Astrocyte (in vitro differentiated cells and primary cell): Measurements from ENCODE around the gene DNAJC12. TPM values are rescaled to one million over a fixed set of nuclear protein-coding genes. Genes with fewer than 3 reads are reported as not detected.

Source experiments
- DNase-seq: peaks from one replicate; pipeline ENCODE4 v3.0.0-alpha.2; 2010; ENCODE audit warnings: low read depth
- FAIRE-seq: peaks from 2 replicates; lab custom pipeline; 2011; peaks lifted over from hg19 to GRCh38; lab: Jason Lieb, UNC
- H2AFZ ChIP-seq: 2 replicates; pipeline ENCODE4 v1.6.0; 2012; ENCODE audit warnings: low read depth, low read length, inconsistent platforms
- H3K27ac ChIP-seq: 2 replicates; pipeline ENCODE4 v1.5.1; 2011; ENCODE audit warnings: low read depth, low read length, inconsistent platforms
- H3K27me3 ChIP-seq: 2 replicates; pipeline ENCODE4 v1.6.0; 2011; ENCODE audit warnings: low read length, inconsistent platforms; ENCODE audit not compliant: insufficient read depth
- H3K36me3 ChIP-seq: 2 replicates; pipeline ENCODE4 v1.5.1; 2011; ENCODE audit warnings: low read length, inconsistent platforms; ENCODE audit not compliant: insufficient read depth
- H3K4me1 ChIP-seq: 2 replicates; pipeline ENCODE4 v1.5.1; 2011; ENCODE audit warnings: low read length, inconsistent platforms; ENCODE audit not compliant: insufficient read depth
- H3K4me2 ChIP-seq: 2 replicates; pipeline ENCODE4 v1.6.0; 2012; ENCODE audit warnings: low read length, inconsistent platforms
- H3K4me3 ChIP-seq: 2 replicates; pipeline ENCODE4 v1.5.1; 2011; ENCODE audit warnings: low read depth, mild to moderate bottlenecking, low read length, inconsistent platforms; ENCODE audit not compliant: insufficient read depth
- H3K79me2 ChIP-seq: 2 replicates; pipeline ENCODE4 v1.6.0; 2012; ENCODE audit warnings: mild to moderate bottlenecking, low read length, inconsistent platforms; ENCODE audit not compliant: insufficient read depth
- H3K9ac ChIP-seq: 2 replicates; pipeline ENCODE4 v1.6.0; 2012; ENCODE audit warnings: mild to moderate bottlenecking, low read length, inconsistent platforms
- H3K9me3 ChIP-seq: 2 replicates; pipeline ENCODE4 v1.5.1; 2012; ENCODE audit warnings: low read depth, mild to moderate bottlenecking, low read length, inconsistent platforms; ENCODE audit not compliant: insufficient read depth
- H4K20me1 ChIP-seq: 2 replicates; pipeline ENCODE4 v1.6.0; 2012; ENCODE audit warnings: low read length, inconsistent platforms; ENCODE audit not compliant: insufficient read depth
- H3K27ac Mint-ChIP-seq: one replicate; pipeline ENCODE4 v1.8.0; 2021; ENCODE audit warnings: mild to moderate bottlenecking, mixed read lengths; ENCODE audit not compliant: unreplicated experiment
- H3K27me3 Mint-ChIP-seq: one replicate; pipeline ENCODE4 v1.8.0; 2021; ENCODE audit warnings: low read depth, mixed read lengths; ENCODE audit not compliant: unreplicated experiment
- H3K36me3 Mint-ChIP-seq: one replicate; pipeline ENCODE4 v1.8.0; 2021; ENCODE audit warnings: low read depth, mixed read lengths; ENCODE audit not compliant: unreplicated experiment
- H3K4me1 Mint-ChIP-seq: one replicate; pipeline ENCODE4 v1.8.0; 2021; ENCODE audit warnings: low read depth, mixed read lengths; ENCODE audit not compliant: unreplicated experiment
- H3K4me3 Mint-ChIP-seq: one replicate; pipeline ENCODE4 v1.8.0; 2021; ENCODE audit warnings: mild to moderate bottlenecking, moderate library complexity, mixed read lengths; ENCODE audit not compliant: unreplicated experiment
- H3K9me3 Mint-ChIP-seq: one replicate; pipeline ENCODE4 v1.8.0; 2021; ENCODE audit warnings: mild to moderate bottlenecking, mixed read lengths; ENCODE audit not compliant: unreplicated experiment
- EZH2 ChIP-seq: IDR thresholded peaks from 2 replicates; pipeline ENCODE4 v1.6.1; 2012; ENCODE audit warnings: mild to moderate bottlenecking, low read length, inconsistent platforms; ENCODE audit not compliant: insufficient read depth
- total RNA-seq: library from RNA; stranded (reverse); gene quantifications from 2 replicates; pipeline ENCODE4 v1.2.1, GENCODE V29; 2021
- TF ChIP-seq, protein P1 (sequence below): IDR thresholded peaks from 2 replicates; pipeline ENCODE4 v1.5.1; 2011; ENCODE audit warnings: low read depth, mild to moderate bottlenecking, inconsistent platforms, low read length, moderate library complexity; ENCODE audit not compliant: insufficient read depth

Gene DNAJC12
- total RNA-seq, 1 donor from 2014 or later, result 2.1 TPM

DNA sequence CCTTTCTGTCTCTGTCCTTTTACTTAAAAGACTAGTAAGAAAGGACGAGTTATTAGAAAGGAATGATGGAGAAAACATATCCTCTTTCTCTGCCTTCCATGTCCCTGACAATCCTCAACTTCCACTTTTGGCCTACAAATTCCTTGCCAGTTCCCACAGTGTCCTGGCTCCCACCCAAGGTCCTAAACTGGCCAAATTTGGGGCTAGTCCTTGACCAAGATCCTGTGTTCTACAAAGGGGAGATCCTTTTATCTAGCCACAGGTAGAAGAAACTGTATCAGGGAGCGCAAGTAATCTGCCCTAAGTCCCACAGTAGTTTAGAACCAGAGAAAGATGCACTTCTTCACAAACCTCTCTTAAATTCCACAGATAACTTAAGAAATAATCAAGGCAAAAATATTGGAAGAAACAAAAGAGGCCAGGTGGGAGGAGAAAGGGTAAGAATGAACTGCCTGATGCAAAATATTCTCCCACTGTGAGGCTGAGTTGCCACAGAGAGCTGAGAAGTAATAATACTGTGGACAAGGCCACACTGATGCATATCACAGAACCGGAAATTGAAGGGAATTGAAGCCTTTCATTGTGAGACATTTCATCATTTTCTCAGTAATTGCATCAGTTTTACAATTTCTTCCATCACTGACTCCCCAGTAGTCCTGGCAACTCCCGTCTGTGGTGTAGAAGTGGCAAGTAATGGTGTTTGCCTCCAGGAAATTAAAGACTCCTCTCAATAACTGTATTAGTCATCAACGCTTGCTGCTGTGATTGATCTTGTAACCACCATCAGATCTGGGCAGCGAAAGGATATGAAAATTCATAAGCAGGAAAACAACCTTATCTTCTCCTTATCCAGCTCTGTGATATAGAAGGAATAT is 47.2 kb downstream of the DNAJC12 start:
- peak overlapping the region; percentile 58 for H3K4me3 Mint-ChIP-seq
- H3K27me3 Mint-ChIP-seq, result no peaks in the 10 kb centered on the region
- peak overlapping the region; percentile 92 for H3K27ac Mint-ChIP-seq
- Histone ChIP-seq H3K9ac (no peak overlapping the region), H2AFZ (no peak overlapping the region), H3K27ac (no peak overlapping the region), H3K79me2 (no peaks in the 10 kb centered on the region), H4K20me1 (no peaks in the 10 kb centered on the region), H3K9me3 (no peaks in the 10 kb centered on the region), H3K4me1 (no peaks in the 10 kb centered on the region), H3K4me3 (no peak overlapping the region), H3K27me3 (no peaks in the 10 kb centered on the region), H3K4me2 (no peak overlapping the region), H3K36me3 (no peaks in the 10 kb centered on the region)
- FAIRE-seq (peak; percentile 5), DNase-seq (no peak)
- no peak for TF ChIP-seq EZH2
- TF ChIP-seq, protein P1, sequence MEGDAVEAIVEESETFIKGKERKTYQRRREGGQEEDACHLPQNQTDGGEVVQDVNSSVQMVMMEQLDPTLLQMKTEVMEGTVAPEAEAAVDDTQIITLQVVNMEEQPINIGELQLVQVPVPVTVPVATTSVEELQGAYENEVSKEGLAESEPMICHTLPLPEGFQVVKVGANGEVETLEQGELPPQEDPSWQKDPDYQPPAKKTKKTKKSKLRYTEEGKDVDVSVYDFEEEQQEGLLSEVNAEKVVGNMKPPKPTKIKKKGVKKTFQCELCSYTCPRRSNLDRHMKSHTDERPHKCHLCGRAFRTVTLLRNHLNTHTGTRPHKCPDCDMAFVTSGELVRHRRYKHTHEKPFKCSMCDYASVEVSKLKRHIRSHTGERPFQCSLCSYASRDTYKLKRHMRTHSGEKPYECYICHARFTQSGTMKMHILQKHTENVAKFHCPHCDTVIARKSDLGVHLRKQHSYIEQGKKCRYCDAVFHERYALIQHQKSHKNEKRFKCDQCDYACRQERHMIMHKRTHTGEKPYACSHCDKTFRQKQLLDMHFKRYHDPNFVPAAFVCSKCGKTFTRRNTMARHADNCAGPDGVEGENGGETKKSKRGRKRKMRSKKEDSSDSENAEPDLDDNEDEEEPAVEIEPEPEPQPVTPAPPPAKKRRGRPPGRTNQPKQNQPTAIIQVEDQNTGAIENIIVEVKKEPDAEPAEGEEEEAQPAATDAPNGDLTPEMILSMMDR, result no peak
- no peaks in the 10 kb centered on the region for H3K9me3 Mint-ChIP-seq
- no peaks in the 10 kb centered on the region for H3K36me3 Mint-ChIP-seq
- peaks cover 13% of the 10 kb centered on the region for H3K4me1 Mint-ChIP-seq

DNA sequence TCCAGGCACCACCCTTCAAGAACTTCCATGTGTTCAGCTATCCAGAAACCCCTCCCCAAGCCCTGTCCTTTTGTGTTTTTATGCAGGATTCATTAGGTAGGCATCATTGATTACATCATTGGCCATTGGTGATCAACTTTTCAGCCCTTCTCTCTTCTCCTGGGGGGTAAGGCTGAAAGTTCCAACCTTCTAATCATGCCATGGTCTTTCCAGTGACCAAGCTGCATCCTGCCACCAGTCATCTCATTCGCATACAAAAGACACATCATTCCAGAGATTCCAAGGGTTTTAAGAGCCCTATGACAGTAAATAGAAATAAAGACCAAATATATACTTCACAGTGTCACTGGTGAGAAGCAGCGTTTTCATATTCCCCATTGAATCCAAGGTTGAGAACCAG is 48.2 kb downstream of the DNAJC12 start:
- Mint-ChIP-seq H3K9me3 (no peaks in the 10 kb centered on the region), H3K4me3 (no peak overlapping the region), H3K36me3 (no peaks in the 10 kb centered on the region), H3K27ac (no peak overlapping the region), H3K27me3 (no peaks in the 10 kb centered on the region), H3K4me1 (peaks cover 13% of the 10 kb centered on the region)
- Histone ChIP-seq H3K27me3 (no peaks in the 10 kb centered on the region), H3K27ac (no peak overlapping the region), H3K79me2 (no peaks in the 10 kb centered on the region), H3K4me1 (no peaks in the 10 kb centered on the region), H2AFZ (no peak overlapping the region), H3K4me3 (no peak overlapping the region), H4K20me1 (no peaks in the 10 kb centered on the region), H3K36me3 (no peaks in the 10 kb centered on the region), H3K9me3 (no peaks in the 10 kb centered on the region), H3K4me2 (no peak overlapping the region), H3K9ac (no peak overlapping the region)
- DNase-seq (no peak), FAIRE-seq (no peak)
- no peak for TF ChIP-seq EZH2
- TF ChIP-seq, protein P1, result no peak
